WTC11 (cell line): Measurements from ENCODE around the gene NUMA1. TPM values are rescaled to one million over a fixed set of nuclear protein-coding genes. Genes with fewer than 3 reads are reported as not detected.
A peak's percentile ranks its signal among the peaks of the same experiment; 100 is the strongest.

Experiments
- ATAC-seq: fragments of 200-7000 bp; cut with Tn5 transposase; 2 replicates; pipeline ENCODE4 v1.10.0; 2021; ENCODE audit warnings: mild to moderate bottlenecking, moderate library complexity
- CTCF ChIA-PET: fragments of 300-600 bp; sonication (Branson Sonifier 250); formaldehyde crosslinking; loops from one replicate; lab custom pipeline; 2021; ENCODE audit warnings: antibody characterized with exemption; lab: Charles Lee
- POLR2A ChIA-PET: fragments of 350-600 bp; sonication (Branson Sonifier 250); formaldehyde crosslinking; loops from one replicate; lab custom pipeline; 2021; ENCODE audit warnings: antibody characterized with exemption; lab: Charles Lee
- DNase-seq: peaks from one replicate; pipeline ENCODE4 v3.0.0; 2021; ENCODE audit warnings: low spot score
- H3K27ac Mint-ChIP-seq: 2 replicates; pipeline ENCODE4 v1.8.0; 2021; ENCODE audit warnings: mixed read lengths
- H3K27me3 Mint-ChIP-seq: 2 replicates; pipeline ENCODE4 v1.8.0; 2021; ENCODE audit warnings: low read depth, mild to moderate bottlenecking, moderate library complexity, mixed read lengths
- H3K36me3 Mint-ChIP-seq: 2 replicates; pipeline ENCODE4 v1.8.0; 2021; ENCODE audit warnings: mixed read lengths
- H3K4me1 Mint-ChIP-seq: 2 replicates; pipeline ENCODE4 v1.8.0; 2022; ENCODE audit warnings: mixed read lengths
- H3K4me3 Mint-ChIP-seq: 2 replicates; pipeline ENCODE4 v1.8.0; 2021; ENCODE audit warnings: mild to moderate bottlenecking, moderate library complexity, mixed read lengths
- H3K9me3 Mint-ChIP-seq: 2 replicates; pipeline ENCODE4 v1.8.0; 2021; ENCODE audit warnings: mixed read lengths
- ARID4B ChIP-seq: sonication (generic); formaldehyde crosslinking; IDR thresholded peaks from 2 replicates; pipeline ENCODE4 v1.8.0; 2023; ENCODE audit warnings: missing genetic modification reagents, mild to moderate bottlenecking, borderline replicate concordance
- CDX4 ChIP-seq: fragments of 250-450 bp; sonication (Bioruptor Pico); IDR thresholded peaks from 2 replicates; pipeline ENCODE4 v1.9.0; 2021; ENCODE audit warnings: moderate library complexity, mild to moderate bottlenecking, inconsistent platforms, borderline replicate concordance
- E2F4 ChIP-seq: sonication (generic); formaldehyde crosslinking; IDR thresholded peaks from 2 replicates; pipeline ENCODE4 v1.8.1; 2022; ENCODE audit warnings: low read depth, mild to moderate bottlenecking, moderate library complexity, missing genetic modification reagents, borderline replicate concordance
- GRHL2 ChIP-seq: fragments of 250-450 bp; sonication (Bioruptor Pico); IDR thresholded peaks from 2 replicates; pipeline ENCODE4 v1.8.0; 2022; ENCODE audit warnings: mild to moderate bottlenecking, moderate library complexity; ENCODE audit not compliant: insufficient replicate concordance, severe bottlenecking
- MLX ChIP-seq: sonication (generic); formaldehyde crosslinking; IDR thresholded peaks from 2 replicates; pipeline ENCODE4 v1.8.1; 2023; ENCODE audit warnings: mild to moderate bottlenecking, missing genetic modification reagents, moderate library complexity
- PREB ChIP-seq: sonication (generic); formaldehyde crosslinking; IDR thresholded peaks from 2 replicates; pipeline ENCODE4 v1.8.1; 2022; ENCODE audit warnings: mild to moderate bottlenecking, missing genetic modification reagents, moderate library complexity, borderline replicate concordance
- SP1 ChIP-seq: sonication (generic); formaldehyde crosslinking; conservative IDR thresholded peaks from 2 replicates; pipeline ENCODE4 v1.8.1; 2022; ENCODE audit warnings: missing genetic modification reagents
- USF1 ChIP-seq: sonication (generic); formaldehyde crosslinking; IDR thresholded peaks from 2 replicates; pipeline ENCODE4 v1.8.0; 2022; ENCODE audit warnings: mild to moderate bottlenecking, missing genetic modification reagents
- ZNF317 ChIP-seq: sonication (generic); formaldehyde crosslinking; IDR thresholded peaks from 2 replicates; pipeline ENCODE4 v1.8.1; 2023; ENCODE audit warnings: low read depth, mild to moderate bottlenecking, moderate library complexity, missing genetic modification reagents, borderline replicate concordance
- ZNF425 ChIP-seq: fragments of 250-450 bp; sonication (Bioruptor Pico); conservative IDR thresholded peaks from 2 replicates; pipeline ENCODE4 v1.9.0; 2021; ENCODE audit warnings: mild to moderate bottlenecking
- total RNA-seq: library from RNA; stranded (reverse); gene quantifications from 3 replicates; pipeline ENCODE4 v1.2.3, GENCODE V29; 2021

The NUMA1 gene
- total RNA-seq, 1 experiment from 2014 or later = 147 TPM

- ChIA-PET POLR2A (no interaction called here), CTCF (no interaction called here)
- TF ChIP-seq GRHL2 (CRISPR knock-in tag) (no peak), ZNF425 (CRISPR knock-in tag) (no peak), USF1 (no peak), MLX (no peak), E2F4 (CRISPR knock-in tag) (no peak), CDX4 (CRISPR knock-in tag) (no peak)
- ATAC-seq = no peak
- no peak for DNase-seq
- Mint-ChIP-seq H3K4me3 (no peak overlapping the region), H3K9me3 (0 out of 2 replicates have a peak, but pooled peaks cover 3% of the 10 kb centered on the region), H3K27me3 (no peaks in the 10 kb centered on the region), H3K27ac (no peak overlapping the region), H3K4me1 (peaks cover 2% of the 10 kb centered on the region; the same call in 1 of the 2 replicates), H3K36me3 (peaks cover 20% of the 10 kb centered on the region)
Observed at GRCh38 chr11:71979602-71980001, 100.7 kb downstream of the NUMA1 start.

GRCh38 chr11:71979094-71979493 lies 101.2 kb downstream of the NUMA1 start:
- Mint-ChIP-seq H3K4me3 (no peak overlapping the region), H3K27me3 (no peaks in the 10 kb centered on the region), H3K27ac (no peak overlapping the region), H3K4me1 (peaks cover 2% of the 10 kb centered on the region; the same call in 1 of the 2 replicates), H3K9me3 (0 out of 2 replicates have a peak, but pooled peaks cover 3% of the 10 kb centered on the region), H3K36me3 (peaks cover 20% of the 10 kb centered on the region)
- TF ChIP-seq ARID4B (CRISPR knock-in tag) = no peak
- no peak for TF ChIP-seq SP1 (CRISPR knock-in tag)
- no peak for TF ChIP-seq PREB (CRISPR knock-in tag)
- peak; percentile 71 for TF ChIP-seq ZNF317 (CRISPR knock-in tag)
- ChIA-PET POLR2A (no interaction called here), CTCF (interaction anchor here (1.3 to 1.7 kb wide), 2 partner anchors 9 to 18 kb away, joined by 4 to 5 read pairs; no protein-coding TSS in a partner anchor)
- DNase-seq (no peak), ATAC-seq (no peak)
